Astrocyte (in vitro differentiated cells and primary cell): ENCODE data around the gene PTH1R. TPM values are rescaled to one million over a fixed set of nuclear protein-coding genes. Genes with fewer than 3 reads are reported as not detected.
A peak's percentile ranks its signal among the peaks of the same experiment; 100 is the strongest.

Experiments used
- DNase-seq: peaks from one replicate; pipeline ENCODE4 v3.0.0-alpha.2; 2010; ENCODE audit warnings: low read depth
- FAIRE-seq: peaks from 2 replicates; lab custom pipeline; 2011; peaks lifted over from hg19 to GRCh38; lab: Jason Lieb, UNC
- H2AFZ ChIP-seq: 2 replicates; pipeline ENCODE4 v1.6.0; 2012; ENCODE audit warnings: low read depth, low read length, inconsistent platforms
- H3K27ac ChIP-seq: 2 replicates; pipeline ENCODE4 v1.5.1; 2011; ENCODE audit warnings: low read depth, low read length, inconsistent platforms
- H3K27me3 ChIP-seq: 2 replicates; pipeline ENCODE4 v1.6.0; 2011; ENCODE audit warnings: low read length, inconsistent platforms; ENCODE audit not compliant: insufficient read depth
- H3K36me3 ChIP-seq: 2 replicates; pipeline ENCODE4 v1.5.1; 2011; ENCODE audit warnings: low read length, inconsistent platforms; ENCODE audit not compliant: insufficient read depth
- H3K4me1 ChIP-seq: 2 replicates; pipeline ENCODE4 v1.5.1; 2011; ENCODE audit warnings: low read length, inconsistent platforms; ENCODE audit not compliant: insufficient read depth
- H3K4me2 ChIP-seq: 2 replicates; pipeline ENCODE4 v1.6.0; 2012; ENCODE audit warnings: low read length, inconsistent platforms
- H3K4me3 ChIP-seq: 2 replicates; pipeline ENCODE4 v1.5.1; 2011; ENCODE audit warnings: low read depth, mild to moderate bottlenecking, low read length, inconsistent platforms; ENCODE audit not compliant: insufficient read depth
- H3K79me2 ChIP-seq: 2 replicates; pipeline ENCODE4 v1.6.0; 2012; ENCODE audit warnings: mild to moderate bottlenecking, low read length, inconsistent platforms; ENCODE audit not compliant: insufficient read depth
- H3K9ac ChIP-seq: 2 replicates; pipeline ENCODE4 v1.6.0; 2012; ENCODE audit warnings: mild to moderate bottlenecking, low read length, inconsistent platforms
- H3K9me3 ChIP-seq: 2 replicates; pipeline ENCODE4 v1.5.1; 2012; ENCODE audit warnings: low read depth, mild to moderate bottlenecking, low read length, inconsistent platforms; ENCODE audit not compliant: insufficient read depth
- H4K20me1 ChIP-seq: 2 replicates; pipeline ENCODE4 v1.6.0; 2012; ENCODE audit warnings: low read length, inconsistent platforms; ENCODE audit not compliant: insufficient read depth
- H3K27ac Mint-ChIP-seq: one replicate; pipeline ENCODE4 v1.8.0; 2021; ENCODE audit warnings: mild to moderate bottlenecking, mixed read lengths; ENCODE audit not compliant: unreplicated experiment
- H3K27me3 Mint-ChIP-seq: one replicate; pipeline ENCODE4 v1.8.0; 2021; ENCODE audit warnings: low read depth, mixed read lengths; ENCODE audit not compliant: unreplicated experiment
- H3K36me3 Mint-ChIP-seq: one replicate; pipeline ENCODE4 v1.8.0; 2021; ENCODE audit warnings: low read depth, mixed read lengths; ENCODE audit not compliant: unreplicated experiment
- H3K4me1 Mint-ChIP-seq: one replicate; pipeline ENCODE4 v1.8.0; 2021; ENCODE audit warnings: low read depth, mixed read lengths; ENCODE audit not compliant: unreplicated experiment
- H3K4me3 Mint-ChIP-seq: one replicate; pipeline ENCODE4 v1.8.0; 2021; ENCODE audit warnings: mild to moderate bottlenecking, moderate library complexity, mixed read lengths; ENCODE audit not compliant: unreplicated experiment
- H3K9me3 Mint-ChIP-seq: one replicate; pipeline ENCODE4 v1.8.0; 2021; ENCODE audit warnings: mild to moderate bottlenecking, mixed read lengths; ENCODE audit not compliant: unreplicated experiment
- EZH2 ChIP-seq: IDR thresholded peaks from 2 replicates; pipeline ENCODE4 v1.6.1; 2012; ENCODE audit warnings: mild to moderate bottlenecking, low read length, inconsistent platforms; ENCODE audit not compliant: insufficient read depth
- total RNA-seq: library from RNA; stranded (reverse); gene quantifications from 2 replicates; pipeline ENCODE4 v1.2.1, GENCODE V29; 2021
- TF ChIP-seq, protein P1 (sequence below): IDR thresholded peaks from 2 replicates; pipeline ENCODE4 v1.5.1; 2011; ENCODE audit warnings: low read depth, mild to moderate bottlenecking, inconsistent platforms, low read length, moderate library complexity; ENCODE audit not compliant: insufficient read depth

PTH1R gene
- total RNA-seq, 1 donor from 2014 or later, result 5.2 TPM

GRCh38 chr3:46875560-46875959 lies 2.0 kb upstream of the PTH1R start:
- H2AFZ ChIP-seq, result no peak overlapping the region
- H4K20me1 ChIP-seq, result no peaks in the 10 kb centered on the region
- H3K27ac Mint-ChIP-seq, result no peak overlapping the region
- TF ChIP-seq, protein P1, sequence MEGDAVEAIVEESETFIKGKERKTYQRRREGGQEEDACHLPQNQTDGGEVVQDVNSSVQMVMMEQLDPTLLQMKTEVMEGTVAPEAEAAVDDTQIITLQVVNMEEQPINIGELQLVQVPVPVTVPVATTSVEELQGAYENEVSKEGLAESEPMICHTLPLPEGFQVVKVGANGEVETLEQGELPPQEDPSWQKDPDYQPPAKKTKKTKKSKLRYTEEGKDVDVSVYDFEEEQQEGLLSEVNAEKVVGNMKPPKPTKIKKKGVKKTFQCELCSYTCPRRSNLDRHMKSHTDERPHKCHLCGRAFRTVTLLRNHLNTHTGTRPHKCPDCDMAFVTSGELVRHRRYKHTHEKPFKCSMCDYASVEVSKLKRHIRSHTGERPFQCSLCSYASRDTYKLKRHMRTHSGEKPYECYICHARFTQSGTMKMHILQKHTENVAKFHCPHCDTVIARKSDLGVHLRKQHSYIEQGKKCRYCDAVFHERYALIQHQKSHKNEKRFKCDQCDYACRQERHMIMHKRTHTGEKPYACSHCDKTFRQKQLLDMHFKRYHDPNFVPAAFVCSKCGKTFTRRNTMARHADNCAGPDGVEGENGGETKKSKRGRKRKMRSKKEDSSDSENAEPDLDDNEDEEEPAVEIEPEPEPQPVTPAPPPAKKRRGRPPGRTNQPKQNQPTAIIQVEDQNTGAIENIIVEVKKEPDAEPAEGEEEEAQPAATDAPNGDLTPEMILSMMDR, result no peak
- no peak for TF ChIP-seq EZH2
- no peaks in the 10 kb centered on the region for H3K79me2 ChIP-seq
- no peaks in the 10 kb centered on the region for H3K9me3 Mint-ChIP-seq
- H3K36me3 ChIP-seq, result no peaks in the 10 kb centered on the region
- H3K27me3 Mint-ChIP-seq, result peaks cover 44% of the 10 kb centered on the region
- no peak overlapping the region for H3K4me2 ChIP-seq
- peaks cover 16% of the 10 kb centered on the region for H3K4me1 Mint-ChIP-seq
- no peak overlapping the region for H3K4me3 ChIP-seq
- no peaks in the 10 kb centered on the region for H3K36me3 Mint-ChIP-seq
- H3K27ac ChIP-seq, result no peak overlapping the region
- no peaks in the 10 kb centered on the region for H3K9me3 ChIP-seq
- H3K27me3 ChIP-seq, result peaks cover 24% of the 10 kb centered on the region
- FAIRE-seq, result no peak
- no peak overlapping the region for H3K4me3 Mint-ChIP-seq
- H3K9ac ChIP-seq, result no peak overlapping the region
- no peak for DNase-seq
- no peaks in the 10 kb centered on the region for H3K4me1 ChIP-seq

DNA sequence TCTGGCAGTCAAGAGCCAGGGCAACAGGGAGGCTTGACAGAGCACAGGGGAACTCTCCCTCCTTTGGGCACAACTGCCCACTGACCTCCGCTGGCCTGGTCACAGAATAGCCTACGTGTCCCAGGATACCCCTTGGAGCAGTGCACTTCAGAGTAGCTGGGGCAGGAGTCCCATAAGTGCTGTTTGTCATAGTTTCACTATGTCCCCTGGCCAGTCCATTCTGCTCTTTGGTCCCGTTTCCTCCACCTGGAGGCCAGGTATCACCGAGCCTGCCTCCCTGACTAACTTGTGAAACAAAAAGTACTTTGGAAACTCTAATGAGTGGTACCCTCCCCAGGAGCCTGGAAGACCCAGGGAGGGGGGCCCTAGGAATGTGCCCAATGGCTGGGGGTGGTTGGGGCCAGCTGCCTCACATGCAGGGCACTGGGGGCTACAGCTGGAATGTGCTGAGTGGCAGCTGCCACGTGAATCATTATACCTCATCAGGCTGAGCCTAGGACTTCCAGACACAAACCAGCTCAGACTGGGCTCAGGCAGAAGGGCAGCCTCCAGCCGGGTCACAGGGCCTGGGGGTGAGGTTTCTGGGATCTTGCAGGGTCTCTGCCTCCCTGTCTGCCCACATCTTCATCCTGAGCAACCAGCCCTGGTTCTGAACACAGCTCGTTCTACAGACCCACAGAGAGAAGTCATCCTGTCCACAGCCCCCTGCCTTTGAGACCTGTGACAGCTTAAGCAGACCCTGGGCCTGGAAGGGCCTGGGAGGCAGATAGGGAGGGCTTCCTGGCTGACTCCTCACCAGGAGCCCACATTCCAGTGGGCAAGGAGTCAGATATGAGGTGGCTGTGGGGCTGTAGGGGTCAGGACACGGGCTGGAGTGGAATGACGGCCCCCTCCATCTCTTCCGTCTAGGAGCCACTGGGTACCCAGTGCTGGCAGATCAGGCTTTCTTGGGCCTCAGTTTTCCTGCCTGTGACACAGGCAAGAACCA lies 914 bp upstream of the PTH1R start:
- H3K4me1 ChIP-seq, result no peaks in the 10 kb centered on the region
- Mint-ChIP-seq H3K27ac (peak overlapping the region; percentile 93), H3K9me3 (no peaks in the 10 kb centered on the region), H3K27me3 (peaks cover 36% of the 10 kb centered on the region), H3K36me3 (no peaks in the 10 kb centered on the region), H3K4me3 (no peak overlapping the region), H3K4me1 (peaks cover 16% of the 10 kb centered on the region)
- FAIRE-seq (no peak), DNase-seq (no peak)
- H2AFZ ChIP-seq, result no peak overlapping the region
- TF ChIP-seq EZH2, result no peak
- no peaks in the 10 kb centered on the region for H3K36me3 ChIP-seq
- no peak overlapping the region for H3K27ac ChIP-seq
- H3K4me3 ChIP-seq, result no peak overlapping the region
- H3K9me3 ChIP-seq, result no peaks in the 10 kb centered on the region
- no peak overlapping the region for H3K4me2 ChIP-seq
- no peaks in the 10 kb centered on the region for H4K20me1 ChIP-seq
- peaks cover 19% of the 10 kb centered on the region for H3K27me3 ChIP-seq
- H3K9ac ChIP-seq, result no peak overlapping the region
- no peaks in the 10 kb centered on the region for H3K79me2 ChIP-seq

DNA sequence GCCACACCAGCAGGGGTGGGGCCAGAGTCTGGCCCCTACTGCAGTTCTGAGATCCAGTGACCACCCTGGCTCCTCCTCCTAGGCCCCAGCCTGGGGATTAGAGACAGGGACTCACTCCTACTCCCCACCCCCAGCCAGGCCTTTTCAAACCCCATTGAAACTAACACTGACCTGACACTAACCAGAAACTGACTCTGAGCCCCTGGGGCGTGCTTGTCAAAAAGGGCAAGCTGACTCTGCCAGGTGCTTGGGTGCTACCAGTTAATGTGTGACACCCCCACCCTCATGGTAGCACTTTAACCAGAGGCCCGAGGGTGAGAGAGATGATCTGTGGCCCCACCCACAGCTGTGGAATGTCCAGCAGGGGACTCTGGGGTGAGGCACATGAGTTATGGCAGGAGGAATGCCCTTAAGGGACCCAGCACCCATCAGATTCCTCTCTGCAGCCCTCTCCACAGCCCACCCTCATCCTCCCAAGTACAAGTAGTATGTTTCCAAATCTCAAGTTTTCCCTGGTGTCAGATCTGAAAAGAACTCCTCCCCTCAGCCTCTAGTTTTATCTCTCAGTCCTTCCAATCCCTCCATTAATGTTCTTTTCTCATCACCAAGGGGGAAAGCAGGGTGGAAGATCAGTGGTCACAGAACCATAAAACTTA lies 1.4 kb downstream of the PTH1R start:
- Histone ChIP-seq H3K79me2 (no peaks in the 10 kb centered on the region), H3K27ac (no peak overlapping the region), H4K20me1 (peaks cover 4% of the 10 kb centered on the region), H3K9me3 (no peaks in the 10 kb centered on the region), H3K4me2 (no peak overlapping the region), H3K36me3 (no peaks in the 10 kb centered on the region), H3K27me3 (peaks cover 17% of the 10 kb centered on the region), H3K9ac (no peak overlapping the region), H3K4me1 (peaks cover 6% of the 10 kb centered on the region), H2AFZ (no peak overlapping the region), H3K4me3 (no peak overlapping the region)
- peaks cover 16% of the 10 kb centered on the region for H3K4me1 Mint-ChIP-seq
- H3K27ac Mint-ChIP-seq, result peak overlapping the region; percentile 81
- FAIRE-seq, result no peak
- no peaks in the 10 kb centered on the region for H3K36me3 Mint-ChIP-seq
- H3K4me3 Mint-ChIP-seq, result no peak overlapping the region
- DNase-seq, result no peak
- H3K27me3 Mint-ChIP-seq, result peaks cover 24% of the 10 kb centered on the region
- no peaks in the 10 kb centered on the region for H3K9me3 Mint-ChIP-seq
- TF ChIP-seq, protein P1, result no peak
- TF ChIP-seq EZH2, result no peak
